Measurements from ENCODE around the gene TUBA1A.

GRCh38 chr12:49137476-49137875, 51.4 kb downstream of the TUBA1A start:
- no peak for TF ChIP-seq CTCF (IDR thresholded peaks at IDR 0.05)
- TF ChIP-seq POLR2A (IDR thresholded peaks at IDR 0.05): no peak
